KMS-11 (cell line): ENCODE results near the gene SPINT2.
A peak's percentile ranks its signal among the peaks of the same experiment; 100 is the strongest.

ENCODE experiments used
- H2AFZ ChIP-seq: fragments of 200-600 bp; sonication (generic); 2 replicates; pipeline ENCODE4 v1.6.1; 2016; ENCODE audit warnings: antibody characterized with exemption, mixed run types, low read depth
- H3K27ac ChIP-seq: fragments of 200-600 bp; sonication (generic); 2 replicates; pipeline ENCODE4 v1.6.1; 2016; ENCODE audit warnings: mild to moderate bottlenecking, mixed run types
- H3K27me3 ChIP-seq: fragments of 200-600 bp; sonication (generic); 2 replicates; pipeline ENCODE4 v1.6.1; 2017; ENCODE audit warnings: mild to moderate bottlenecking, low read depth, mixed run types, moderate library complexity; ENCODE audit not compliant: insufficient read depth
- H3K36me3 ChIP-seq: fragments of 200-600 bp; sonication (generic); 2 replicates; pipeline ENCODE4 v1.6.1; 2017; ENCODE audit warnings: mild to moderate bottlenecking, mixed run types; ENCODE audit not compliant: insufficient read depth
- H3K4me1 ChIP-seq: fragments of 200-600 bp; sonication (generic); 2 replicates; pipeline ENCODE4 v1.6.1; 2016; ENCODE audit warnings: mild to moderate bottlenecking, low read depth, mixed run types; ENCODE audit not compliant: poor library complexity, severe bottlenecking
- H3K4me2 ChIP-seq: fragments of 200-600 bp; sonication (generic); 2 replicates; pipeline ENCODE4 v1.7.0; 2016; ENCODE audit warnings: mild to moderate bottlenecking, mixed run types
- H3K4me3 ChIP-seq: fragments of 200-600 bp; sonication (generic); IDR thresholded peaks from 2 replicates; pipeline ENCODE4 v1.6.1; 2017; ENCODE audit warnings: low read depth, low read length, mixed read lengths; ENCODE audit not compliant: insufficient read depth
- H3K79me2 ChIP-seq: fragments of 200-600 bp; sonication (generic); 2 replicates; pipeline ENCODE4 v1.6.1; 2016; ENCODE audit warnings: low read depth, mixed run types; ENCODE audit not compliant: insufficient read depth
- H3K9ac ChIP-seq: fragments of 200-600 bp; sonication (generic); 2 replicates; pipeline ENCODE4 v1.6.1; 2016; ENCODE audit warnings: mild to moderate bottlenecking, mixed run types
- H4K20me1 ChIP-seq: fragments of 200-600 bp; sonication (generic); 2 replicates; pipeline ENCODE4 v1.6.1; 2016; ENCODE audit warnings: mild to moderate bottlenecking, mixed run types; ENCODE audit not compliant: insufficient read depth
- CTCF ChIP-seq: fragments of 200-600 bp; sonication (generic); conservative IDR thresholded peaks from 2 replicates; pipeline ENCODE4 v1.6.1; 2017; ENCODE audit warnings: low read depth, mild to moderate bottlenecking, antibody characterized with exemption, low read length, moderate library complexity, mixed read lengths

SPINT2 gene

GRCh38 chr19:38329651-38330050 is 65.3 kb downstream of the SPINT2 start:
- H2AFZ ChIP-seq = no peak overlapping the region
- 0 out of 2 replicates have a peak, but pooled peaks cover 3% of the 10 kb centered on the region for H3K27me3 ChIP-seq
- no peaks in the 10 kb centered on the region for H3K4me1 ChIP-seq
- no peak overlapping the region for H3K4me3 ChIP-seq
- no peak for TF ChIP-seq CTCF
- no peaks in the 10 kb centered on the region for H3K79me2 ChIP-seq
- H3K27ac ChIP-seq = no peak overlapping the region
- no peaks in the 10 kb centered on the region for H3K36me3 ChIP-seq
- H3K4me2 ChIP-seq = no peak overlapping the region
- no peaks in the 10 kb centered on the region for H4K20me1 ChIP-seq
- no peak overlapping the region for H3K9ac ChIP-seq

DNA sequence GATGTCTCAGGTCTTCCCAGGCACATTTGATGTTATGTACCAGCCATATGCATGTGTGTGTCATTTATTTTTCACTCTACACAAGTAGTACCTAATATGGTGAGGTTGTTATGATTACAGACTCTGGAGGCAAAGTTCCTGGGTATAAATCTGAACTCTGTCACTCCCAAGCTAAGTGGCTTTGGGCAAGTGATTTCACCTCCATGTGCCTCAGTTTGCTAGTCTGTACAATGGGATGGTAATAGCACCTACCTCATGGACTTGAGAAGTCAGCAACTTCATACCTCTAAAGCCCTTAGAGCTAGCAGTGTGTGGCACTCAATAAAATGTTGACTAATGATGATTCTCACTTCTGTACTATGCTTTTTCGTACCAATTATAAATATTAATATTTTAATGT is 67.4 kb downstream of the SPINT2 start:
- Histone ChIP-seq H3K27ac (no peak overlapping the region), H3K9ac (no peak overlapping the region), H2AFZ (no peak overlapping the region), H4K20me1 (no peaks in the 10 kb centered on the region), H3K4me2 (no peak overlapping the region), H3K4me1 (no peaks in the 10 kb centered on the region), H3K27me3 (0 out of 2 replicates have a peak, but pooled peaks cover 3% of the 10 kb centered on the region), H3K4me3 (no peak overlapping the region), H3K36me3 (no peaks in the 10 kb centered on the region), H3K79me2 (no peaks in the 10 kb centered on the region)
- no peak for TF ChIP-seq CTCF

DNA sequence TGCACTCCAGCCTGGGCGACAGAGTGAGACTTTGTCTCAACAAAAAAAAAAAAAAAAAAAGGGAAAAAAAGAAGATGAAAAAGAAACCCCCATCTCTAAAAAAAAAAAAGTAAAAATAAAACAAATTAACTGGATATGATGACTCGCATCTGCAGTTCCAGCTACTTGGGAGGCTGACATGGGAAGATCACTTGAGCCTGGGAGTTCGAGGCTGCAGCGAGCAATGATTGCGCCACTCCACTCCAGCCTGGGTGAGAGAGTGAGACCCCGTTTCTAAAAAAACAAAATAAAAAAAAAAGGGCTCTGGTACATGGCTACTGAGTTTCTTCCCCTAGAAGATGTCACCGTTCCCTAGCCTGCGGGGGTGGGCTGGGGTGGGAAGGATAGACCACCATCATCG is 68.9 kb downstream of the SPINT2 start:
- Histone ChIP-seq H2AFZ (no peak overlapping the region), H3K4me2 (no peak overlapping the region)
- no peak for TF ChIP-seq CTCF

DNA sequence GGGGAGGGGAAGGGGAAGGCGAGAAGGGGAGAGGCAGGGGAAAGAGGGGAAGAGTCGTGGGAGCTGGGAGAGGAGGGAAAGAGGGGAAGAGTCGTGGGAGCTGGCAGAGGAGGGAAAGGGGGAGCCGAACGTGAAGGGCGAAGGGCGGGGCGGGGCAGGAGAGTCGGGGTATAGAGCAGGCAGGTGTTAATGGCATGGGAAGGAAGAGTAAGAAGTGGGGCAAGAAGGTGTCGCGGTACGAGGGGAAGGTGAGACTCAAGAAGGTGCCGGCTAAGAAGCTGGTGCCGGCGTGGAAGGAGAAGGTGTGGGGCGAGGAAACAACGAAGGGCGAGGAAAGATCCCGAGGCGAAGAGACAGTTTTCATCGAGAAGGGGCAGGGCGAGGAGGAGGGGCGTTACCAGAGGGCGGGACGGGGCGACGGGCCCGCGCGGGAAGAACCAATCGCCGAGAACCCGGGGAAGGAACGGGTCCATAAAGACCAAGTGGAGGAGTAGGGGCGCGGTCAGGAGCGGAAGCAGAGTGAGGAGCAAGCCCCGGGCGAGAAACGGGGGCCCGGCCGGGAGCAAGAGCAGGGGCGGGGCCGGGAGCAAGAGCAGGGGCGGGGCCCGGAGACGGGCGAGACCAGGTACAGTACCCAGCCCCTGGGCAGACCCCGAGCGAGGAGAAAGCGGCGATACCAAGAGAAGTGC is 71.7 kb downstream of the SPINT2 start:
- Histone ChIP-seq H2AFZ (peak overlapping the region; percentile 99), H3K27me3 (no peaks in the 10 kb centered on the region), H3K79me2 (no peaks in the 10 kb centered on the region), H3K36me3 (no peaks in the 10 kb centered on the region), H3K27ac (peak overlapping the region; percentile 56), H3K4me1 (peaks cover 6% of the 10 kb centered on the region), H4K20me1 (no peaks in the 10 kb centered on the region), H3K4me2 (peak overlapping the region; percentile 83), H3K4me3 (no peak overlapping the region), H3K9ac (peak overlapping the region; percentile 39; the same call in 1 of the 2 replicates)
- TF ChIP-seq CTCF = no peak

More for the DNA sequence above, 68.9 kb downstream of the SPINT2 start:
- H3K4me3 ChIP-seq = no peak overlapping the region
- H3K36me3 ChIP-seq = no peaks in the 10 kb centered on the region
- no peaks in the 10 kb centered on the region for H3K27me3 ChIP-seq
- no peak overlapping the region for H3K9ac ChIP-seq
- no peaks in the 10 kb centered on the region for H3K79me2 ChIP-seq
- H4K20me1 ChIP-seq = no peaks in the 10 kb centered on the region
- no peak overlapping the region for H3K27ac ChIP-seq
- H3K4me1 ChIP-seq = peaks cover 6% of the 10 kb centered on the region
